Urothelium cell line (cell line): ENCODE results near the gene TSPAN3.
A peak's percentile ranks its signal among the peaks of the same experiment; 100 is the strongest.

Source experiments
- DNase-seq: peaks from one replicate; pipeline ENCODE4 v3.0.0; 2011; ENCODE audit warnings: low spot score, mixed read lengths
- FAIRE-seq: peaks from 2 replicates; lab custom pipeline; 2011; peaks lifted over from hg19 to GRCh38; lab: Jason Lieb, UNC

TSPAN3 gene

DNA sequence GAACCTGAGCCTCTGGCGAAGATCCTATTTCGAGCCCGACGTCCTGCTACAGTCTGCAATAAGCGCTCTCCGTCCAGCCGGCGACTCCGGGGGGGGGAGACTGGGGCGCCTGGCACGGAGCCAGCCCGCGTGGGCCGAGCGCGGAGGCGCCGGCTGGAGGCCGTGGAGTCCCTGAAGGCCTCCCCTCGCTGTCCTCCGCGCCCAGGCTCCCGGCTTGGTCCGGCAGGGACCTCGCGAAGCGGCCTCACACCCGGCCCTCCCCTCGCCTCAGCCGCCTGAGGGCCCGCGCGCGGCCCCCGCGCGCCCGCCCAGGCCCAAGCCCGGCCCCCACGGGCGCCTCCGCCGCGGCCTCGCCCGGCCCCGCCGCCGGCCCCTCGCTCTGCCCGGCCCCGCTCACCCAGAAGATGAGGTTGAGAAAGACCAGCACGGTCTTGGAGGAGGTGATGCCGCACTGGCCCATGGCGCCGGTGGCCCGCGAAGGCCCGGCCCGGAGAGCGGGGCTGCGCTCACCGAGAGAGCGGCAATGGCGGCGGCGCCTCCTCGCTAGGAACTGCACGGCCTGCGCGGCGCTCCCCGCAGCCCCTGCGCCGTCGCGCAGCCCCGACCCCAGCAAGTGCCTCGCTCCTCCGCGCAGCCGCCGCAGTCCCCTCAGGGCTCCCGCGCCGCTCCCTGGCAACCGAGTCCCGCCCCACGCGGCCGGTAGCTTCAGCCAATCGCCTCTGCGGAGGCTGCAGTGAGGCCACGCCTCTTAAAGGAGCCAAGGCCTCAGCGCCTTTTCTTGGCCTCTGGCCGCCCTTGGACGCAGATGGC lies at the start of gene TSPAN3:
TSPAN3 (minus strand) TSS at position 615 of the 810 bp plus-strand sequence; CDS start at position 460, 155 bp downstream.
- peak; percentile 97 for DNase-seq
- FAIRE-seq: no peak

DNA sequence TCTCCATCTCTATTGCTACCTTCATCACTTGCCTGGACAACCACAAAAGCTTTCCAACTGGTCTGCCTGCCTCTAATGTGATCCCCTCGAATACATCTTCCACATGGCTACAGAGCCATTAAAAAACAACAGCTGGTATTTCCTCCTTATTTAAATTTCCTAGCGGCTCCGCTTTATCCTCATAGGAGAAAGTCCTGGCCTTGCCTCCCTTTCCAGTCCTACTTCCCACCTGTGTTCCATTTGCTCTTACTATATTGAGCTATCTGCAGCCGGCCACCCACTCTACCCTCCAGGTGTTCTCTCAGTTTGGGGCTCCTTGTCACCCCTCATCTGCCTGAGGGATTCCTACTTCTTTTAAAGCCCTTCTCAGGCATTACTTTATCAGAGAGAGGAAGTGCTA lies 49.7 kb upstream of the TSPAN3 start:
- FAIRE-seq (no peak), DNase-seq (no peak)

DNA sequence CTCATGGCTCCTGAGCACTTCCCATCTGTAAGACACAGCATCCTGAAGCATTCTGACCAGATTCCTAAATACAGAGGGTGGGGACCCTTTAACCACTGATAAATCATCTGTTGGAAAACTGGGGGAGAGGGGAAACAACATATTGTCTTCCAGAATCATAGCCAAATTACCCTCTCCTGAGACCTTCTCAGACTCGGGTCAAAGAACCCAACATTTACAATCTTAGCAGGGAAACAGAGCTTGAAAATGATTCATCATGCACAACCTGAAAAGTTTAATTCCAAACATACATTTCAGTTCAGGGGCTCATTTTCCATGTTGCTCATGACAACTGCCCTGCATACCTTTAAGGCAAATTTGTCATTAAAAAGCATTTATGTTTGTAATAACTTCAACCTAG lies 48.5 kb upstream of the TSPAN3 start:
- FAIRE-seq (no peak), DNase-seq (no peak)

DNA sequence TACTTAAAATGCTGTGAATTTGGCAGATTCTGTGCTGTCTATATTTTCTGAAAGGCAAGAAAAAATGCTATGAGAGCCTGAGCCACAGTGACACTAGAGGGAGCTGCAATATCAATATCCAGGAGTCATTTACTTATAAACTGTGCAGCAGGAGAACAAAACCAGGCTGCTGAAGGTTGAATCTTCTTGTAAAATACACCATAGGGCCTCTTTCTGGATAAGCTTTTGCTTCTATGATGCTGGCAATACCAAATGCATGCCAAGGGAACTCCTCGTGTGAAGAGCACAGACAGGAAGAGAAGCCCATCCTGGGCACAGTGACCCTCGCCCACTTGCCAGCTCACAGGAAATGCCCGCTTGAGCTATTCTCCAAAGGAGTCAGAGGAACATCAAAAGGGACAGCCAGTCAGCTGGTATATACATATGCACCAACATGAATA lies 48.0 kb upstream of the TSPAN3 start:
- DNase-seq (peak; percentile 54), FAIRE-seq (no peak)

- DNase-seq (no peak), FAIRE-seq (no peak)
Observed at GRCh38 chr15:77115179-77115578, 44.3 kb upstream of the TSPAN3 start.

- no peak for DNase-seq
- FAIRE-seq: no peak
Observed at GRCh38 chr15:77112838-77113504, 42.1 kb upstream of the TSPAN3 start.

GRCh38 chr15:77111789-77112188 lies 40.9 kb upstream of the TSPAN3 start:
- FAIRE-seq (peak; percentile 80), DNase-seq (no peak)

GRCh38 chr15:77107531-77108355 lies 36.8 kb upstream of the TSPAN3 start:
- FAIRE-seq (no peak), DNase-seq (peak; percentile 60)

DNA sequence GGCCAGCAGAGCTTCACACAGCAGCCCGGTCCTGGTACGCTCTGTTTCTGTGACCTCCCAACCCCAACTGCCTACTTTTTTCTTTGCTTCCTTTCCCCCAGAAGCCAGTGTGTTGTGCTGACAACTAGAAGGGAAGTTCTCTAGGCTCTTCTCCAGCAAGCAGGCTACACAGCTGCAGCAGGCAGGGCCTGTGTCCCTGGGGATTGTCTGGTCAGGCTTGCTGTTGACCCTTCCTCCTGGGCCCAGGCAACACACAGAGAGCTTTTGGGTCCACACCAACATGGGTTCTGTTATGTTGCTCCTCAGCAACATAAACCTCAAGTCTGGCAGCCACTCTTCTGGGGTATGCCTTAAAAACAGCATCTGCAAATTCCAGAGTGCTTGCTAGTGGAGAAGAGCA lies 36.2 kb upstream of the TSPAN3 start:
- DNase-seq (no peak), FAIRE-seq (no peak)

GRCh38 chr15:77104155-77104554 lies 33.2 kb upstream of the TSPAN3 start:
- FAIRE-seq: no peak
- DNase-seq: no peak

DNA sequence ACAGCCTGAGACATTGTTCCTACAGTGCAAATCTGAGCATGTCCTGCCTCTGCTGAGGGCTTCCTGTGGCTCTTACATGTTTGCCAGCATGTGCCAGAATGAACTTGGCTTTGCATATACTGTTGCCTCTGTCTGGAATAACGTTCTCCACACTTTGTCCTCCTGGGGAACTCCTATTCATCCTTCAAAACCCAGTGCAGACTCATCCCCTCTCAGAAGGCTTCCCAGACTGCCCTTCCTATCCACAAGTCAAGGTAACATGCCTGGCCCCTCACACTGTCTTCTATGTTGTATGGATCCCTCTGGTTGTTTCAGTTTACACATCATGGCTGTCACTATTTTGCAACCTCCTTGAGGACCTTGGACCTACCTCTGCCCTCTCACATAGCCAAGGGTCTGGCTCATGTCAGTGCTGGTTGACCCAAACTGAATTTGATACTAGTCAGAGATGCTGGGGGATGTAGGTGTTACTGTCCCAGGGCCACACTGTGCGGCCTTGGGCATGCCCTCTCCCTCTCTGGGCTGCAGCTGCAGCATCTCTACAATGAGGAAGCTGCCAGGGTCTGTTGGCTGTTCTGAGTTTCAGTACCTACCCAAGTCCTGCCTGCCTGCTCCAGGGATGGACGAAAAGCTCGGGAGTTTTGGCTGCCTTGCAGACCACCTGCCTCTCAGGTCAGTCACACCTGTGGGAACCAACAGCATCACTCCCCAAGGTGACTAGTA lies 29.0 kb upstream of the TSPAN3 start:
- FAIRE-seq (no peak), DNase-seq (no peak)

GRCh38 chr15:77098572-77098971 lies 27.7 kb upstream of the TSPAN3 start:
- DNase-seq: no peak
- no peak for FAIRE-seq

DNA sequence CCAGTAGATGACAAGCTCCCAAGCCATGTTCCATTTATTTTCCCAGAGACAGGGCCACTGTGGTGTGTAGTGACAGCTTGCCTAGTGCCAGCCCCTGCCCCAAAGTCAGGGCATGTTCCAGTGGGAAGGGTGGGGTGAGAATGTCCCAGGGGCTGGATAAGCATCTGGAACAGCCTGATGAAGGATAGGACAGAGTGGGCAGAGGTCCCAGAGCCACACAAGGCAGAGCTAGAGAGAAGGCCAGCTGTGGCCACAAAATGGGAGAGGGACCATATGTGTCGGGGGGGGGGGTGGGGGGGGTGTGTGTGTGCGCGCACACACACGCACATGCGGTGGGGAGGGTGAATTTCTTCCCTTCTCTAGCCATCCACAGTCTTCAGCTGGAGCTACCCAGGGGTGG lies 27.0 kb upstream of the TSPAN3 start:
- FAIRE-seq: no peak
- no peak for DNase-seq

DNA sequence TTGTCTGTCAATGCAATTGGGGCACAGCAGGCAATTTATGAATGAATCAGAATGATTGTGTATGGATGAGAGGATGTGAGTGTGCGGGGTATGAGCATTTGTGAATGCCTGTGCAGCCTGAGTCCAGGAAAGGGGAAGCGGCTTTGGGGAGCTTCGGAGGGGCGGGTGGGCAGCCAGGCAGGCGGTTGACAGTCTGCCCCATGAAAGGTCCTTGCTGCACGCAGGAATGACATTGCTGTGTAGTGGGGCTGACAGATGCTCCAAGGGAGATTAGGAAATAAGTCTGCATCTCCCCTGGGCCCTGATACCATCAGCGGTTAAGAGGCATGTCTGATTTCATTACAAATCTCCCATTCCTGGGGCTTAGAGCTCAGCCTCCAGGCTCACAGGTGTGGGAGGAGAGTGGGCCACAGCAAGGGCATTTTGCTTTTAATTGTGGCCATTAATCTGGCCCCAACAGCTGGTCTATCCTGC lies 26.4 kb upstream of the TSPAN3 start:
- FAIRE-seq: no peak
- no peak for DNase-seq

GRCh38 chr15:77096541-77096940 lies 25.6 kb upstream of the TSPAN3 start:
- DNase-seq (no peak), FAIRE-seq (no peak)

DNA sequence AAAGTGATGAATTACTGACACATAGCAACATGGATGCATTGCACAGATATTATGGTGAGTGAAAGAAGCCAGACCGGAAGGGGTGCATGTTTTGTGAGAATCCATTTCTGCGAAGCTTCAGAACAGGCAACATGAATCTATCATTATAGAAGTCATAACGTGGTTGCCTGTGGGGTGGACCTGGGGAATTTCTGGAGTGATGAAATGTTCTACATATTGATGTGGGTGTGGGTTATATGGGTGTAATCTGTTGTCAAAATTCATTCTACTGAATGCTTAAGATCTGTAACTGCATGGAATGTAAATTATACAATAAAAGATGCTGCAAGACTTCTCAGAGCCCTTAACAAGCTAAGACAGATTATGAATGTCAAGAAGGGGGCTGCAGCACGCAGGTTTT lies 25.2 kb upstream of the TSPAN3 start:
- DNase-seq (no peak), FAIRE-seq (no peak)

DNA sequence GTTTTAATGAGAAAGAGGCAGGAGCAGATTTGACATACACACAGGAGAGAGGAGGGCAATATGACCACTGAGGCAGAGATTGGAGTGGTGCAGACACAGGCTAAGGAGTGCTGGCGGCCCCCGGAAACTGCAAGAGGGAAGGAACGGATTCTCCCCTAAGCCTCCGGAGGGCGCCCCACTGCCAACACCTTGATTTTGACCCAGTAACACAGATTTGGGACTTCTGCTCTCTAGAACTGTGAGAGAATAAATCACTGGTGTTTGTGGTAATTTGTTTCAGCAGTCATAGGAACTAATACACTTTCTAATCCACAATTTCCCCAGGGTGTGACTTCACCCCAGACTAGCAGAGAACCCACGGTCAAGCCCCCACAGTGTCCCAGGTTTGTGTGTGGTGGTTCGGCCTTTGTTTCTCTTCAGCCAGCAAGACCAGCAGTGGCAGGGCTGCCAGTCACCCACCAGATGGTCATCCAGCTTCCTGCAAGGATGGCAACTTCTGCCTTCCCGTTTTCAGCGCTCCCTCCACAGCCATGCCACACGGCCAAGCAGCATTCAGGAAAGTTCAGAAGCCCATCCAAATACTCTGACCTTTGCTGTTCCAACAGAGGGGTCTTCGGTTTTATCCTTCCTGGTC lies 23.6 kb upstream of the TSPAN3 start:
- FAIRE-seq: no peak
- DNase-seq: no peak

- DNase-seq (no peak), FAIRE-seq (no peak)
Observed at GRCh38 chr15:77093436-77093835, 22.5 kb upstream of the TSPAN3 start.

GRCh38 chr15:77091097-77091496 lies 20.2 kb upstream of the TSPAN3 start:
- DNase-seq: no peak
- no peak for FAIRE-seq

- no peak for FAIRE-seq
Observed at GRCh38 chr15:77087213-77087612, 16.3 kb upstream of the TSPAN3 start.

More at GRCh38 chr15:77087213-77087612, 16.3 kb upstream of the TSPAN3 start:
- no peak for DNase-seq
